CD4-positive, alpha-beta T cell (primary cell): ENCODE data around the gene SLC25A29. TPM values are rescaled to one million over a fixed set of nuclear protein-coding genes. Genes with fewer than 3 reads are reported as not detected.

Source experiments
- ATAC-seq: fragments of 200-7000 bp; cut with Tn5 transposase; one replicate; pipeline ENCODE4 v1.10.0; 2022; ENCODE audit warnings: mild to moderate bottlenecking; ENCODE audit not compliant: poor library complexity
- CTCF ChIA-PET: fragments of 350-600 bp; sonication (Branson Sonifier 250); formaldehyde crosslinking; loops from one replicate; lab custom pipeline; 2021; ENCODE audit warnings: antibody characterized with exemption, inconsistent platforms; lab: Charles Lee
- POLR2A ChIA-PET: fragments of 350-600 bp; sonication (Branson Sonifier 250); formaldehyde crosslinking; loops from one replicate; lab custom pipeline; 2021; ENCODE audit warnings: antibody characterized with exemption, inconsistent platforms; lab: Charles Lee
- DNase-seq, 14 experiments: peaks; one replicate each; pipeline ENCODE4 v3.0.0-alpha.2; 2013 to 2020; ENCODE audit warnings: mixed read lengths in 2 of 14
- H3K27ac ChIP-seq, 2 donors: one replicate each; pipeline versions ENCODE4 v1.5.1 to v1.7.0; 2013; ENCODE audit warnings: low read length in 2 of 2, low read depth in 1 of 2, mild to moderate bottlenecking in 1 of 2
- H3K27me3 ChIP-seq, 2 experiments: 1 replicate in 1 of 2; 2 replicates in 1 of 2; pipeline versions ENCODE4 v1.6.1 to v1.7.0; 2013; ENCODE audit warnings: low read length in 2 of 2, control low read depth in 1 of 2, mild to moderate bottlenecking in 1 of 2, moderate library complexity in 1 of 2; ENCODE audit not compliant: insufficient read depth in 2 of 2, control insufficient read depth in 1 of 2
- H3K36me3 ChIP-seq: one replicate; pipeline ENCODE4 v1.6.1; 2013; ENCODE audit warnings: low read length, control low read depth; ENCODE audit not compliant: insufficient read depth
- H3K4me1 ChIP-seq: one replicate; pipeline ENCODE4 v1.6.1; 2013; ENCODE audit warnings: low read length, control low read depth; ENCODE audit not compliant: insufficient read depth
- H3K4me3 ChIP-seq: one replicate; pipeline ENCODE4 v1.5.1; 2013; ENCODE audit warnings: mild to moderate bottlenecking, low read length, moderate library complexity
- H3K9me3 ChIP-seq, 2 experiments: 1 replicate in 1 of 2; 2 replicates in 1 of 2; pipeline versions ENCODE4 v1.6.1 to v1.7.0; 2013; ENCODE audit warnings: low read length in 2 of 2, mild to moderate bottlenecking in 2 of 2, control low read depth in 1 of 2, moderate library complexity in 1 of 2; ENCODE audit not compliant: control insufficient read depth in 1 of 2, insufficient read depth in 1 of 2
- H3K27ac Mint-ChIP-seq: one replicate; pipeline ENCODE4 v1.8.0; 2020; ENCODE audit warnings: mixed read lengths
- H3K27me3 Mint-ChIP-seq: one replicate; pipeline ENCODE4 v1.8.0; 2021; ENCODE audit warnings: mixed read lengths
- H3K36me3 Mint-ChIP-seq: one replicate; pipeline ENCODE4 v1.8.0; 2021; ENCODE audit warnings: low read depth, mixed read lengths
- H3K4me1 Mint-ChIP-seq: one replicate; pipeline ENCODE4 v1.8.0; 2021; ENCODE audit warnings: low read depth, mixed read lengths
- H3K4me3 Mint-ChIP-seq: one replicate; pipeline ENCODE4 v1.8.0; 2020; ENCODE audit warnings: mild to moderate bottlenecking, mixed read lengths
- H3K9me3 Mint-ChIP-seq: one replicate; pipeline ENCODE4 v1.8.0; 2020; ENCODE audit warnings: mixed read lengths
- intact Hi-C, 2 experiments: fragments of 100-400 bp; cut with DNase I in 1 of 2; cut with micrococcal nuclease in 1 of 2; formaldehyde crosslinking; loops; one replicate each; pipeline versions ENCODE4 v1.15.1 to v1.9.0; 2023 to 2025; cut with DNase I, micrococcal nuclease
- total RNA-seq, 174 experiments: library from RNA in 2 of 174; stranded (reverse) in 2 of 174; gene quantifications; one replicate each; pipeline ENCODE4 v1.2.3 and lab custom pipeline; 2021 to 2026
- TF ChIP-seq, protein P1 (sequence below): fragments of 200-600 bp; IDR thresholded peaks from one replicate; pipeline ENCODE4 v1.8.0; 2022; ENCODE audit warnings: antibody characterized with exemption, mild to moderate bottlenecking

The SLC25A29 gene
- total RNA-seq, 2 experiments from 2014 or later = 2.5 TPM

DNA sequence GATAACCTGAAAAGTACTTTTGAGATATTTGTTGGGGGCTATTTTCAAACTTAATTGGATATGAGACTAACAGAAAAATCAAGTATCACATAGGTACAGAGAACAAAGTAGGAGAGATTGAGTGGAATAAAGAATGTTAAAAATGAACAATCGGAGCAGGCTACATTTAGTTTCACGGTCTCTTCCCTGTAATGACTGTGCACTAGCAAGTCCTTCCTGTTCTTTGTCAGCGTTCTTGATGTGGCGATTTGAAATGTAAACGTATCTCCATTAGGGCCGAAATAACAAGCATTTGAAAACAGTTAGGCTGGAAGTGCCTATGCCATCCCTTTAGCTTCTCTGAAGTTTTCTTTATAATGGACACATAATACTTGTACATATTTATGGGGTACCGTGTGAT is 31.0 kb downstream of the SLC25A29 start:
- no peak overlapping the region for H3K4me3 ChIP-seq
- Mint-ChIP-seq H3K36me3 (peaks cover 58% of the 10 kb centered on the region), H3K27ac (peak overlapping the region; percentile 78), H3K9me3 (no peaks in the 10 kb centered on the region), H3K4me3 (no peak overlapping the region), H3K4me1 (peaks cover 70% of the 10 kb centered on the region), H3K27me3 (no peaks in the 10 kb centered on the region)
- no peak overlapping the region for H3K27ac ChIP-seq
- no peaks in the 10 kb centered on the region for H3K27me3 ChIP-seq
- ChIA-PET POLR2A (no interaction called here), CTCF (no interaction called here)
- DNase-seq (no peak), ATAC-seq (no peak)
- peaks cover 38% of the 10 kb centered on the region for H3K4me1 ChIP-seq
- H3K9me3 ChIP-seq = no peaks in the 10 kb centered on the region
- intact Hi-C loops = no loop called here
- peaks cover 26% of the 10 kb centered on the region for H3K36me3 ChIP-seq
- TF ChIP-seq, protein P1, sequence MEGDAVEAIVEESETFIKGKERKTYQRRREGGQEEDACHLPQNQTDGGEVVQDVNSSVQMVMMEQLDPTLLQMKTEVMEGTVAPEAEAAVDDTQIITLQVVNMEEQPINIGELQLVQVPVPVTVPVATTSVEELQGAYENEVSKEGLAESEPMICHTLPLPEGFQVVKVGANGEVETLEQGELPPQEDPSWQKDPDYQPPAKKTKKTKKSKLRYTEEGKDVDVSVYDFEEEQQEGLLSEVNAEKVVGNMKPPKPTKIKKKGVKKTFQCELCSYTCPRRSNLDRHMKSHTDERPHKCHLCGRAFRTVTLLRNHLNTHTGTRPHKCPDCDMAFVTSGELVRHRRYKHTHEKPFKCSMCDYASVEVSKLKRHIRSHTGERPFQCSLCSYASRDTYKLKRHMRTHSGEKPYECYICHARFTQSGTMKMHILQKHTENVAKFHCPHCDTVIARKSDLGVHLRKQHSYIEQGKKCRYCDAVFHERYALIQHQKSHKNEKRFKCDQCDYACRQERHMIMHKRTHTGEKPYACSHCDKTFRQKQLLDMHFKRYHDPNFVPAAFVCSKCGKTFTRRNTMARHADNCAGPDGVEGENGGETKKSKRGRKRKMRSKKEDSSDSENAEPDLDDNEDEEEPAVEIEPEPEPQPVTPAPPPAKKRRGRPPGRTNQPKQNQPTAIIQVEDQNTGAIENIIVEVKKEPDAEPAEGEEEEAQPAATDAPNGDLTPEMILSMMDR = no peak

DNA sequence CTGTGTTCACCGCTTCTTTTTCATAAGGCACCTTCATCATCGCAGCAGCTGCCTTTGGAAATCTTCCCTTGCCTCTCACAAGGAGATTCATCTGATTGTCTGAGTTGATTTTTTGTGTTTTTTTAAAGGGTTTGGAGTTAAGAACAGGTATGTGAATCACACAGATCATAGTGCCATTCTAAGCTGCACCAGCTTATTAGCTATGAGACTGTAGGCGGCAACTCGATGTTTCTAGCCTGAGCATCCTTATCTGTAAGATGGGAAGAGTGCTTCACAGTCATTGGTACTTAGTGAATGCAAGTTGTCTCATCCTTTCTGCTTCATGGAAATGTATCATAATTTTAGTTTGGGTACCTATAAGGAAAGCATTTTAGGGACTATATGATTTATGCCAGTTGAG is 32.0 kb downstream of the SLC25A29 start:
- Histone ChIP-seq H3K4me1 (peaks cover 33% of the 10 kb centered on the region), H3K4me3 (no peak overlapping the region), H3K36me3 (peaks cover 26% of the 10 kb centered on the region), H3K27me3 (no peaks in the 10 kb centered on the region), H3K27ac (no peak overlapping the region), H3K9me3 (no peaks in the 10 kb centered on the region)
- peaks cover 54% of the 10 kb centered on the region for H3K36me3 Mint-ChIP-seq
- no peak for ATAC-seq
- intact Hi-C loops = loop anchor here in 1 of 2 experiments (5.0 kb wide), 1 partner anchor 103 kb away; the partner anchor contains the start of gene WDR25
- DNase-seq = no peak
- no peak overlapping the region for H3K4me3 Mint-ChIP-seq
- H3K9me3 Mint-ChIP-seq = no peaks in the 10 kb centered on the region
- TF ChIP-seq, protein P1 = no peak
- peak overlapping the region; percentile 78 for H3K27ac Mint-ChIP-seq
- ChIA-PET POLR2A (no interaction called here), CTCF (interaction anchor here (1.0 to 1.1 kb wide), 2 partner anchors 11 to 20 kb away, joined by 3 read pairs; no protein-coding TSS in a partner anchor)
- no peaks in the 10 kb centered on the region for H3K27me3 Mint-ChIP-seq
- H3K4me1 Mint-ChIP-seq = peaks cover 67% of the 10 kb centered on the region

DNA sequence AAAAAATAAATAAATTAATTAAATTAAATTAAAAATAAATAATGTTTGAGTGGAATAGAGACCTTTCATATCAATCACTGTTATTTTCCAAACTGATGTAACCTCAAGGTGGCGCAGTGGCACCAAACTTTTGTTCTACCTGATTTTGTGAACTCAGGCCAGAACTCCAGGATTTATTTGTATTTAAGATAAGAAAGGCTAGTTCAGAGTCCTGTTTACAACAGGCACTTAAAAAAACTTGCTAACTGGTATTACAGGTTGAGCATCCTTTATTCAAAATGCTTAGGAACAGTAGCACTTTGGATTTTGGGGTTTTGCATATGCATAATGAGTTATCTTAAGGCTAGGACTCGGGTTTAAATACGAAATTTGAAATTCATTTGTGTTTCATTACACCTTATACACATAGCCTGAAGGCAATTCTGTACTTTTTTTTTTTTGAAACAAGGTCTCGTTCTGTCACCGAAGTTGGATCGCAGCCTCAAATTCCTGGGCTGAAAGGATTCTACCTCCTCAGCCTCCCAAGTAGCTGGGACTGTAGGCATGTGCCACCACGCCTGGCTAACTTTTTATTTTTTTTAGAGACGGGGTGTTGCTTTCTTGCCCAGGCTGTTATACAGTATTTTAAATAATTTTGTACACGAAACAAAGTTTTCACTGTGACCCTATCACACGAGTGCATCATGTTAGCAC is 34.9 kb downstream of the SLC25A29 start:
- intact Hi-C loops = loop anchor here in 1 of 2 experiments (5.0 kb wide), 1 partner anchor 106 kb away; the partner anchor contains the start of gene WDR25

More for the DNA sequence above, 34.9 kb downstream of the SLC25A29 start:
- peaks cover 31% of the 10 kb centered on the region for H3K36me3 ChIP-seq
- DNase-seq (peak in 8 of 14 experiments; percentile 9 to 56 (median 30)), ATAC-seq (no peak)
- no peak overlapping the region for H3K27ac ChIP-seq
- H3K9me3 Mint-ChIP-seq = no peaks in the 10 kb centered on the region
- H3K4me1 Mint-ChIP-seq = peaks cover 75% of the 10 kb centered on the region
- H3K9me3 ChIP-seq = no peaks in the 10 kb centered on the region
- no peak overlapping the region for H3K4me3 ChIP-seq
- peaks cover 30% of the 10 kb centered on the region for H3K4me1 ChIP-seq
- H3K27me3 ChIP-seq = no peaks in the 10 kb centered on the region
- H3K27me3 Mint-ChIP-seq = no peaks in the 10 kb centered on the region
- H3K4me3 Mint-ChIP-seq = no peak overlapping the region
- peaks cover 51% of the 10 kb centered on the region for H3K36me3 Mint-ChIP-seq
- ChIA-PET POLR2A (no interaction called here), CTCF (no interaction called here)
- TF ChIP-seq, protein P1 = peak; percentile 29
- H3K27ac Mint-ChIP-seq = peak overlapping the region; percentile 39
